ENCODE results near the gene TMEM33. TPM values are rescaled to one million over a fixed set of nuclear protein-coding genes. Genes with fewer than 3 reads are reported as not detected.
A peak's percentile ranks its signal among the peaks of the same experiment; 100 is the strongest.
"Not testable (repeated sequence)": the region's sequence is repeated elsewhere in the genome, so short reads cannot be mapped to it uniquely, and the experiment has no call there.

Gene TMEM33
- total RNA-seq, 8 experiments from 2014 or later = 36.4 to 71.9 (median 51.5) TPM

DNA sequence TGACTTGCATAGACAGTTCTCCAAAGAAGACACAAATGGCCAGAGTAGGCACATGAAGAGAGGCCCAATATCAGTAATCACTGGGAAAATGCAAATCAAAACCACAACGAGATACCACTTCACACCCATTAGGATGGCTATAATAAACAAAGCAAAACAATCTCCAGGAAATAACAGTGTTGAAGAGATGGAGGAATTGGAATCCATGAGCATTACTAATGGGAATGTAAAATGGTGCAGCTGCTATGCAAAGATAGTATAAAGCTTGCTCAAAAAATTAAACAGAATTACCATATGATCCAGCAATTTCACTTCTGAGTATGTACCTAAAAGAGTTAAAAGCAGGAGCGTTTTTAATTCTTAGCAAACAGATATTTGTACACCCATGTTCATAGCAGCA is 17.0 kb upstream of the TMEM33 start:
- no peak overlapping the region for H3K27ac ChIP-seq
- no peak overlapping the region for H3K4me3 ChIP-seq
- no peaks in the 10 kb centered on the region for H3K4me1 ChIP-seq (replicated peaks in 1 of 2)
- 0 to 79% (median 50%) methylated on average over 1 to 2 of the region's 2 CpGs; no CpG with 5 or more reads in 1 of the 10 experiments for WGBS, 10 experiments
- in situ Hi-C loops (cut with MboI; ENCODE audit: low pct_unique_long_range_greater_than_20kb in 2 of 9, low sequenced_read_pairs in 9 of 9, unreplicated experiment in 9 of 9) = no loop called here
- ATAC-seq (replicated peaks in 6 of 8) = peak in 3 of 8 experiments; percentile 64 to 71 (median 64)

DNA sequence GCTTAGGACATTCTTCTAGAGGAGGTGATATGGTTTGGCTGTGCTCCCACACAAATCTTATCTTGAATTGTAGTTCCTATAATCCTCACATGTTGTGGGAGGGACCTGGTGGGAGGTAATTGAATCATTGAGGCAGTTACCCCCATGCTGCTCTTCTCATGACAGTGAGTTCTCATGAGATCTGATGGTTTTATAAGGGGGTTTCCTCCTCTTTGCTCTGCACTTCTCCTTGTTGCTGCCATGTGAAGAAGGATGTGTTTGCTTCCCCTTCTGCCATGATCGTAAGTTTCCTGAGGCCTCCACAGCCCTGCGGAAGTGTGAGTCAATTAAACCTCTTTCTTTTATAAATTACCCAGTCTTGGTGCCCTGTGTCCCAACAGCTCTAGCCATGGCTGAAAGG is 14.8 kb upstream of the TMEM33 start:
- H3K4me3 ChIP-seq; ATAC-seq (replicated peaks in 6 of 8); in situ Hi-C loops (cut with MboI; ENCODE audit: low pct_unique_long_range_greater_than_20kb in 2 of 9, low sequenced_read_pairs in 9 of 9, unreplicated experiment in 9 of 9); H3K27ac ChIP-seq; H3K4me1 ChIP-seq (replicated peaks in 1 of 2): not testable (repeated sequence)
- WGBS, 10 experiments = 40 to 100% (median 92%) methylated on average over 1 to 2 of the region's 2 CpGs; no CpG with 5 or more reads in 5 of the 10 experiments

DNA sequence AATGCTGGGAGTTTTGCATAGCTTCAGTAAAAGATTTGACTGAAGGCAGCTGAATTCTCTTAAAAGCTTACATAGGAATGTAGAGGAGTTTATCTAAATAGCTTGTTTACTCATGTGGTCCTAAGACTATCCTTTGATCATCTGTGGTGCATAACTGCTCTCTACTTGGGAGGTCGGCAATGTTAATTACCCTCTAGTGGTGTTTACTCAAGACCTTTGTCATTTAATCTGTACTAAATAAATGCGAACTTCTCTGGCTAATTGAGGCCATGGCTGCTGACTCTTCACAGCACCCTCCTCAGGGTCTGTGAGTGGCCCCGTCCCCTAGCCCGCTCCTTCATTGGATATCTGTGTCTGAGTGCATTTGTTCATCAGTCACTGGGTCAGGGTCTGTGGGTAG is 13.8 kb upstream of the TMEM33 start:
- no peaks in the 10 kb centered on the region for H3K4me1 ChIP-seq (replicated peaks in 1 of 2)
- no peak for ATAC-seq (replicated peaks in 6 of 8)
- in situ Hi-C loops (cut with MboI; ENCODE audit: low pct_unique_long_range_greater_than_20kb in 2 of 9, low sequenced_read_pairs in 9 of 9, unreplicated experiment in 9 of 9) = no loop called here
- H3K27ac ChIP-seq = no peak overlapping the region
- 27 to 100% (median 53%) methylated on average over 1 to 4 of the region's 4 CpGs; no CpG with 5 or more reads in 2 of the 10 experiments for WGBS, 10 experiments
- H3K4me3 ChIP-seq = no peak overlapping the region

DNA sequence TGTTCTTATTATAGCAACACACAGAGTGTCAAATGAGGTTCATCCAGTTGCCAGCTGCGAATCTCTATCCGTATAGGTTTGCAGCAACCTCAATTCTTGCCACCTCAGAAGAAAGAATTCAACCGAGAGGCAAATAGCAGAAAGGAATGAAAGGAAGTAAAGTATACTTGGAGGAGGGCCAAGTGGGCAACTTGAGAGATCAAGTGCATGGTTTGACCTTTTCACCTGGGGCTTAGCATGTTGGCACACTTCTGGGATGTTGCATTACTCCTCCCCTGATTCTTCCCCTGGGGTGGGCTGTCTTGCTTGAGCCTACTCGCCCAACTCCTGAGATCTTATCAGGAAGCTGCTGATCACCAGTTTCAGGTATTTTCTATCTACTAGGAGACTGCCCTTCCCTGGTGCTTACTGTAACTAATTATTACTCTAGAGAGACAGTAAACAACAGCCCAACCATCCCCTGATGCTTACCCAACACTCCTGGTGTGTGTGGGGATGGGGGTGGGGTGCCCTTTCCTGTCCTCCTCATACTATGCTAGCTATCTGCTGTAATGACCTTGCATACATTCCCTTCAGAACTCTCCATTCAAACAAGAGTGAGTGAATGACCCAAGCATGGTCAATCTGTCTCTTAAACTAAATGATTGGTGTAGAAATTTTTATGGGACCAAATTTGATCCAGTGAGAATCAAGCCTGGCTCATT is 7.3 kb upstream of the TMEM33 start:
- ATAC-seq (replicated peaks in 6 of 8) = no peak
- Histone ChIP-seq H3K27ac (no peak overlapping the region), H3K4me3 (no peak overlapping the region), H3K4me1 (replicated peaks in 1 of 2) (no peaks in the 10 kb centered on the region)
- 18 to 100% (median 80%) methylated on average over 2 to 4 of the region's 4 CpGs; no CpG with 5 or more reads in 1 of the 10 experiments for WGBS, 10 experiments
- in situ Hi-C loops (cut with MboI; ENCODE audit: low pct_unique_long_range_greater_than_20kb in 2 of 9, low sequenced_read_pairs in 9 of 9, unreplicated experiment in 9 of 9) = no loop called here

DNA sequence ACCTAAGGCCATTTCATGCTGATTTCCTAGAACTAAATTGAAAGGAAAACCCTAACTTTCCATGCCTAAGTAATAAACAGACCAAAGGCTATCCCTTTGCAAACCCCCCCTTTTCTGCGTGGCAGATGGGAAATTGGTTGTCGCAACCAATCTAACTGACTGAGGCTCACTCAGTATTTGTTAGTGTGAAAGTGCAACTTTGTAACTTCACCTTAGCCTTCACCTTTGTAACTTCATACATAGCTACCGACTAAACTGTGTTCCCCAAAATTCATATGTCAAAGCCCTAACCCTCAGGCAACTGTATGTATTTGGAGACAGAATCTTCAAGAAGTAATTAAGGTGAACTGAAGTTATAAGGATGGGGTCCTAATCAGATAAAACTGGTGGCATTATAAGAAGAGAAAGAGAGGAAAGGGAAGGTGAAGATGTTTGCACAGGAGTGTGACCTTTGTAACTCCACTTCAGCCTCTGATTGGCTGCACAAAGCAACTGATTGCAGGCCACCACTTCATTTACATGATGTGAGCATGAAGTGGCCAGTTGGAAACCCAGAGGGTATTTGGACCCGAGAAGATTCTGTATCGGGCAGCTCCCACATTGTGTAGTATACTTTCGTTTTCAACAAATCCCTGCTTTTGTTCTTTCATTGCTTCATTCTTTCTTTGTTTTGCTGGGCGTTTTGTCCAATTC is 4.9 kb upstream of the TMEM33 start:
- ATAC-seq (replicated peaks in 6 of 8) = no peak
- WGBS, 10 experiments = 42 to 90% (median 78%) methylated on average over 2 to 7 of the region's 7 CpGs
- H3K4me1 ChIP-seq (replicated peaks in 1 of 2) = peaks cover 0 to 4% of the 10 kb centered on the region in 2 donors
- no peak overlapping the region for H3K27ac ChIP-seq
- H3K4me3 ChIP-seq = no peak overlapping the region
- in situ Hi-C loops (cut with MboI; ENCODE audit: low pct_unique_long_range_greater_than_20kb in 2 of 9, low sequenced_read_pairs in 9 of 9, unreplicated experiment in 9 of 9) = no loop called here

DNA sequence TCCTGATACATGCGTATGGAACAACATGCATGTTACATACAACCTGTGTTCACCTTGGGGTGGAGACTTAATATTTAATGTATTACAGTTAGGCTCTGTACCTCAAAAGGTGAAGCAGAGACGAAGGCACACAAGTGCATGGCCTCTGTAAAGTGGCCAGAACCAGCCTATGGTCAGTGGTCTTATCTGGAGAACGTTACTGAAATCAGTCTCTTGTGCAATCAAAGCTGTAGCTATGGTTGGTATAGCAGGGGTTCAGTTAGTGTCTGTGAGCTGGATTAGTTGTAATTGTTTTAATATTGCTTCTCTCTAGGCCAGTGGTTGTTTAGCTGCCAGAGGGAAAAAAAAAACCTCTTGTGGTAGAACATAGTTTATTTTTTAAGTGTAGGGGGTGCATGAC is 2.2 kb upstream of the TMEM33 start:
- ATAC-seq (replicated peaks in 6 of 8) = peak in 1 of 8 experiments; percentile 2
- Histone ChIP-seq H3K4me3 (no peak overlapping the region), H3K4me1 (replicated peaks in 1 of 2) (peaks cover 6 to 25% of the 10 kb centered on the region in 2 donors), H3K27ac (no peak overlapping the region)
- in situ Hi-C loops (cut with MboI; ENCODE audit: low pct_unique_long_range_greater_than_20kb in 2 of 9, low sequenced_read_pairs in 9 of 9, unreplicated experiment in 9 of 9) = no loop called here
- 0 to 100% (median 63%) methylated on average over 1 to 3 of the region's 3 CpGs; no CpG with 5 or more reads in 3 of the 10 experiments for WGBS, 10 experiments

DNA sequence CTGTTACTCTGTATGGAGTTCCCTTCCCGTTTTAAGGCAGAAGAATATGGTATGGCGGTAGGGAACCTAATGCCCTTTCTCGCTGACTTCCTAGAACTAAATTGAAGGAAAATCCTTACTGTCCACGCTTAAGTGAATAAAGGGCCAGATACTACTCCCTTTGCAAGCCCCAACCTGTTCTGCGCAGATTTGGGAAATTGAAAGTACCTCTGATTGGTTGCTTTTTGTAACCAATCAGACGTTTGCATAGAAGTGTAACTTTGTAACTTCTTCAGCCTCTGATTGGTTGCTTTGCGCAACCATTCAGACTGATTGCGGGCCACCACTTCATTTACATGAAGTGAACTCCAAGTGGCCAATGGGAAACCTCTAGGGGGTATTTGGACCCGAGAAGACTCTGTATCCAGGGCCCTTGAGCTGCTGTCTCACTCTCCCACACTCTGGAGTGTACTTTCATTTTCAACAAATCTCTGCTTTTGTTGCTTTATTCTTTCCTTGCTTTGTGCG is 1.2 kb upstream of the TMEM33 start:
- no peak overlapping the region for H3K4me3 ChIP-seq
- H3K27ac ChIP-seq = no peak overlapping the region
- WGBS, 10 experiments = 69 to 100% (median 94%) methylated on average over 2 to 8 of the region's 10 CpGs; no CpG with 5 or more reads in 1 of the 10 experiments
- peaks cover 6 to 27% of the 10 kb centered on the region in 2 donors for H3K4me1 ChIP-seq (replicated peaks in 1 of 2)
- in situ Hi-C loops (cut with MboI; ENCODE audit: low pct_unique_long_range_greater_than_20kb in 2 of 9, low sequenced_read_pairs in 9 of 9, unreplicated experiment in 9 of 9) = no loop called here
- no peak for ATAC-seq (replicated peaks in 6 of 8)

DNA sequence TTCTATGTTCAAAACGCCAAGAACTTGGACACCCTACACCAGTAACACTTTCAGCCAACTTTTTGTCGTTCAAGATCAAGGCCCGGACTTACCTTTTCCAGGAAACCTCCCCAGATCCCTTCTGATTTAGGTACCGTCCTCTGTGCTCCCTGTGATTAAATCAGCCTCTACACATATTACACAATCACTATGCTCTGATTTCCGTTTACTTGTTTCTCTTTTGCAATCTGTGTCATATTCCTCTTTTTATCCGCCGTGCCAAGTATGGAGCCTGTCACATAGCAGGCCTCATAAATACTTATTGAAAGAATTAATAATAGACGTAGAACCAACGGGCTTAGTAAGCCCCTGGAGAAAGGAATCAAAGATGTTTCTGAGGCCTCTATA is 722 bp upstream of the TMEM33 start:
- peak overlapping the region; percentile 87 to 100 (median 94) for H3K4me3 ChIP-seq
- H3K27ac ChIP-seq = no peak overlapping the region
- WGBS, 10 experiments = 51 to 92% (median 84%) methylated on average over 1 to 9 of the region's 9 CpGs
- in situ Hi-C loops (cut with MboI; ENCODE audit: low pct_unique_long_range_greater_than_20kb in 2 of 9, low sequenced_read_pairs in 9 of 9, unreplicated experiment in 9 of 9) = no loop called here
- H3K4me1 ChIP-seq (replicated peaks in 1 of 2) = peaks cover 6 to 27% of the 10 kb centered on the region in 2 donors
- no peak for ATAC-seq (replicated peaks in 6 of 8)

DNA sequence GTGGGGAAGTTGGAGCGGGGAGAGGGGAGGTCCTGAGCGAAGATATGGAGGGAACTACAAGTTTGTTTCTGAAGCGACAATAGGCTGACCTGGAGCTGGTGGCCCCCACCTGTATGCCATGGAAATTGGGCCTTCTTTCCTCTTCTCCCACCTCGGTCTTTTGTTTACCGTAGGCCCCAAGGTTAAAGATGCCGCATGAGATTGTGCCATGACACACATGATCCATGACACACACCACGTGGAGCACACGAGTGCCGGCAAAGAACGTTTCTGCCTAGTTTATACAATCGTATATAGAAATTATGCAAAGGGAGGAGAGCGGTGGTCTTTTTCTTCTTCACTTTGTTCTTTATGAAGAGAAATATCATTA is 408 bp downstream of the TMEM33 start:
- peak; percentile 10 to 33 (median 18) for ATAC-seq (replicated peaks in 6 of 8)
- WGBS, 10 experiments = 0 to 8% (median 0%) methylated on average over 1 to 7 of the region's 12 CpGs; no CpG with 5 or more reads in 1 of the 10 experiments
- H3K4me1 ChIP-seq (replicated peaks in 1 of 2) = peaks cover 6 to 27% of the 10 kb centered on the region in 2 donors
- in situ Hi-C loops (cut with MboI; ENCODE audit: low pct_unique_long_range_greater_than_20kb in 2 of 9, low sequenced_read_pairs in 9 of 9, unreplicated experiment in 9 of 9) = no loop called here
- H3K4me3 ChIP-seq = peak overlapping the region; percentile 87 to 100 (median 94)
- H3K27ac ChIP-seq = peak overlapping the region; percentile 88 to 94

DNA sequence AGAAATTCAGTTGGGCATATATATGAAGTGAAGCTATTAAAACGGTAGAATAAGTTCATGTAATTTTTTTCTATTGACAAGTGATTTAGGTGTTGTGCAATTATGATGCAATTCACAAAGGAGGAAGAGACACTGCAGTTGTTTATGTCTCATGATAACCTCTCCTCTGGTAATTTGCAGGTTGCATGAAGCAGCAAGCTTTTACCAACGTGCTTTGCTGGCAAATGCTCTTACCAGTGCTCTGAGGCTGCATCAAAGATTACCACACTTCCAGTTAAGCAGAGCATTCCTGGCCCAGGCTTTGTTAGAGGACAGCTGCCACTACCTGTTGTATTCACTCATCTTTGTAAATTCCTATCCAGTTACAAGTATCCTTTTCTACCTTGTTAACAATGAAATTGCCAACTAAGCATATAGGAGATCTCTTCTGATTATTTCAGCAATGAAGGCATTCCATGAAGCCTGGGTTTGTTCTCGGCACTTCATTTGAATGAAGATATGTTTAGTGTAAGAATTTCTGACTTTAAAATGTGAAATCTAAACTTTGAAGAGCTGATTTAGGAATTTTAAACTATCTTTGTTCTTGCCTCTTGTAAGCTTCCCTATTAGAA is 3.9 kb downstream of the TMEM33 start:
- H3K4me3 ChIP-seq = no peak overlapping the region
- ATAC-seq (replicated peaks in 6 of 8) = no peak
- in situ Hi-C loops (cut with MboI; ENCODE audit: low pct_unique_long_range_greater_than_20kb in 2 of 9, low sequenced_read_pairs in 9 of 9, unreplicated experiment in 9 of 9) = no loop called here
- H3K27ac ChIP-seq = no peak overlapping the region
- H3K4me1 ChIP-seq (replicated peaks in 1 of 2) = peaks cover 6 to 27% of the 10 kb centered on the region in 2 donors
- 77 to 100% (median 90%) methylated on average over 1 to 3 of the region's 3 CpGs; no CpG with 5 or more reads in 1 of the 10 experiments for WGBS, 10 experiments

DNA sequence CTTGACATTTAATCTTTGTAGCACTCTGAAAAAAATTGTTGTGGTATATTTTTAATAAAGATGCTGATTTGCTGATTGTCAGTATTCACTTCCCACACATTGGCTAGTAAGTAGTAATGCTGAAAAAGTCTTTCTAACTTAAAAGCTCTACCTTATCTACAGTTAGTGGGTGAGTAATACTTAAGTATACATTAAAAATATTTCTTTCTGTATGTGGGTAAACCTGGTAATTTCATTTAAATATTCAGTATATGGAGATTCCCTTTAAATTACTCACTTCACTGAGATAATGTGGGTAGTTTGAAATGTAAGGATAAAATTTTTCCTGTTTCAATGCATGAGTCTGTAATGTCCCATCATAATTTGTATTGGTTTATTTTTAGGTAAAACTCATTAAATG is 5.6 kb downstream of the TMEM33 start:
- H3K27ac ChIP-seq = no peak overlapping the region
- no peak overlapping the region for H3K4me3 ChIP-seq
- in situ Hi-C loops (cut with MboI; ENCODE audit: low pct_unique_long_range_greater_than_20kb in 2 of 9, low sequenced_read_pairs in 9 of 9, unreplicated experiment in 9 of 9) = no loop called here
- H3K4me1 ChIP-seq (replicated peaks in 1 of 2) = peaks cover 6 to 23% of the 10 kb centered on the region in 2 donors
- ATAC-seq (replicated peaks in 6 of 8) = no peak

DNA sequence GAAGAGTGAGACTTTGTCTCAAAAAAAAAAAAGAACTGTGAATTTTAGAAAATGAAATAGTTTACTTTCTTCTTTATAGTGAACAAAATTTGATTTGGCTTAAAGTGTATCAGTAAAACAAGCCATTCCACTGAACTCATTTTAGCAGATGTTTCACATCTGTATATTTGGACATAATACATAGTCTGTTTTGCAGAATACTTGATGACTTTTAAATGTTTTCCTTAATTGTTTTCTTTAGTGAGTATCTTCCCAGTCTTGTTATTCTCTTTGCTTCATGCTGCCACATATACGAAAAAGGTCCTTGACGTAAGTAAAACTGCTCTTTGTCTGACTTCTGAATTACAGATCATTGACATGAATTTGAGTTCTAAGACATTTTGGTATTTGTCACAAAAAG is 8.3 kb downstream of the TMEM33 start:
- in situ Hi-C loops (cut with MboI; ENCODE audit: low pct_unique_long_range_greater_than_20kb in 2 of 9, low sequenced_read_pairs in 9 of 9, unreplicated experiment in 9 of 9) = no loop called here
- ATAC-seq (replicated peaks in 6 of 8) = no peak
- no peaks in the 10 kb centered on the region for H3K4me1 ChIP-seq (replicated peaks in 1 of 2)
- whole genome bisulfite sequencing, 10 experiments = 79 to 100% (median 98%) methylated on average over 1 to 2 of the region's 2 CpGs
- no peak overlapping the region for H3K27ac ChIP-seq
- no peak overlapping the region for H3K4me3 ChIP-seq

DNA sequence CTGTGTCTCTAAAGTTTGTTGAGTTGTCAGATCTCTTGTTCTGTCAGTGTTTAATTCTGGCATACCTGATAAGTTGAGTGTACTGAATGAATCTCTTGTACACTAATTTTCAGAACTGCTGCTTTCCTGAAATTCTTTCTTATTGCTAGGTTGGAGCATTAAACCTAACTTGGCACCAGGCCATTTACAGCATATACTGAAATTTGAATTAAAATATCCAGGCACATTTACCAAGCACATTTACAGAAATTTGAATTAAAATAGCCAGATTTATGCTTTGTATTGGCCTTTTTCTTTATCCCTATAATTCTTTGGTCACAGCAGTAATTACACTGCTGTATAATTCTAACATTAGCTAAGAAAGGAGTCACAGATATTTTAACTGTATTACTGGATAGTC is 8.9 kb downstream of the TMEM33 start:
- no peak overlapping the region for H3K4me3 ChIP-seq
- in situ Hi-C loops (cut with MboI; ENCODE audit: low pct_unique_long_range_greater_than_20kb in 2 of 9, low sequenced_read_pairs in 9 of 9, unreplicated experiment in 9 of 9) = no loop called here
- no peaks in the 10 kb centered on the region for H3K4me1 ChIP-seq (replicated peaks in 1 of 2)
- no peak overlapping the region for H3K27ac ChIP-seq
- ATAC-seq (replicated peaks in 6 of 8) = no peak

All from motor neuron (in vitro differentiated cells).